H9 (cell line): Measurements from ENCODE around the gene RAI14. TPM values are rescaled to one million over a fixed set of nuclear protein-coding genes. Genes with fewer than 3 reads are reported as not detected.

Experiments
- DNase-seq: peaks from one replicate; pipeline ENCODE4 v3.0.0-alpha.2; 2017
- H2AFZ ChIP-seq: one replicate; pipeline ENCODE4 v1.6.1; 2013; ENCODE audit warnings: mild to moderate bottlenecking, low read length, control low read depth, moderate library complexity
- H2AK5ac ChIP-seq: 2 replicates; pipeline ENCODE4 v1.6.1; 2013; ENCODE audit warnings: low read length, control low read depth, mixed read lengths; ENCODE audit not compliant: insufficient read length
- H2BK120ac ChIP-seq: one replicate; pipeline ENCODE4 v1.6.1; 2013; ENCODE audit warnings: low read depth, mild to moderate bottlenecking, low read length, control low read depth, inconsistent platforms; ENCODE audit not compliant: poor library complexity, severe bottlenecking
- H2BK12ac ChIP-seq: 2 replicates; pipeline ENCODE4 v1.6.1; 2013; ENCODE audit warnings: low read length, control low read depth, mixed read lengths, low read depth; ENCODE audit not compliant: insufficient read length
- H2BK15ac ChIP-seq: 2 replicates; pipeline ENCODE4 v1.6.1; 2013; ENCODE audit warnings: low read depth, low read length, control low read depth
- H2BK20ac ChIP-seq: one replicate; pipeline ENCODE4 v1.6.1; 2013; ENCODE audit warnings: low read depth, mild to moderate bottlenecking, low read length, control low read depth, inconsistent platforms; ENCODE audit not compliant: poor library complexity, severe bottlenecking
- H2BK5ac ChIP-seq: 2 replicates; pipeline ENCODE4 v1.6.1; 2013; ENCODE audit warnings: low read length, control low read depth, mixed read lengths; ENCODE audit not compliant: insufficient read length
- H3K14ac ChIP-seq: 2 replicates; pipeline ENCODE4 v1.6.1; 2013; ENCODE audit warnings: low read length, control low read depth; ENCODE audit not compliant: insufficient read depth
- H3K18ac ChIP-seq: 2 replicates; pipeline ENCODE4 v1.6.1; 2013; ENCODE audit warnings: low read depth, mild to moderate bottlenecking, mixed read lengths, low read length, control low read depth; ENCODE audit not compliant: insufficient read length
- H3K23ac ChIP-seq: 2 replicates; pipeline ENCODE4 v1.6.1; 2013; ENCODE audit warnings: low read length, control low read depth, mixed read lengths, low read depth; ENCODE audit not compliant: insufficient read length
- H3K23me2 ChIP-seq: 2 replicates; pipeline ENCODE4 v1.6.1; 2013; ENCODE audit warnings: low read depth, mild to moderate bottlenecking, mixed read lengths, low read length, control low read depth; ENCODE audit not compliant: insufficient read length, poor library complexity, severe bottlenecking
- H3K27ac ChIP-seq: 2 replicates; pipeline ENCODE4 v1.5.1; 2013; ENCODE audit warnings: low read length, control low read depth, mixed read lengths, low read depth; ENCODE audit not compliant: insufficient read length
- H3K27me3 ChIP-seq: 2 replicates; pipeline ENCODE4 v1.6.1; 2013; ENCODE audit warnings: low read length, control low read depth, inconsistent platforms; ENCODE audit not compliant: insufficient read depth
- H3K4ac ChIP-seq: 2 replicates; pipeline ENCODE4 v1.6.1; 2013; ENCODE audit warnings: low read depth, mild to moderate bottlenecking, control low read depth, inconsistent platforms, low read length, moderate library complexity
- H3K4me1 ChIP-seq: 2 replicates; pipeline ENCODE4 v1.6.1; 2013; ENCODE audit warnings: low read length, control low read depth, inconsistent platforms; ENCODE audit not compliant: insufficient read depth
- H3K4me2 ChIP-seq: 2 replicates; pipeline ENCODE4 v1.6.1; 2013; ENCODE audit warnings: low read length, control low read depth, mixed read lengths; ENCODE audit not compliant: insufficient read length, insufficient read depth
- H3K56ac ChIP-seq: 2 replicates; pipeline ENCODE4 v1.6.1; 2013; ENCODE audit warnings: low read depth, mild to moderate bottlenecking, mixed read lengths, low read length, control low read depth; ENCODE audit not compliant: insufficient read length
- H3K79me1 ChIP-seq: 2 replicates; pipeline ENCODE4 v1.6.1; 2013; ENCODE audit warnings: low read depth, mild to moderate bottlenecking, moderate library complexity, low read length, control low read depth, inconsistent platforms; ENCODE audit not compliant: insufficient read depth, poor library complexity, severe bottlenecking
- H3K79me2 ChIP-seq: 2 replicates; pipeline ENCODE4 v1.6.1; 2013; ENCODE audit warnings: low read length, control low read depth, inconsistent platforms; ENCODE audit not compliant: insufficient read depth
- H3K9ac ChIP-seq: 2 replicates; pipeline ENCODE4 v1.6.1; 2013; ENCODE audit warnings: low read length, control low read depth, mixed read lengths; ENCODE audit not compliant: insufficient read length; ENCODE audit errors: extremely low read depth
- H3K9me3 ChIP-seq: one replicate; pipeline ENCODE4 v1.6.1; 2013; ENCODE audit warnings: low read depth, low read length, inconsistent platforms; ENCODE audit not compliant: control insufficient read depth
- H3T11ph ChIP-seq: one replicate; pipeline ENCODE4 v1.6.1; 2013; ENCODE audit warnings: mild to moderate bottlenecking, low read length, control low read depth, inconsistent platforms
- H4K20me1 ChIP-seq: one replicate; pipeline ENCODE4 v1.6.1; 2013; ENCODE audit not compliant: control insufficient read depth, insufficient read length, insufficient read depth
- H4K5ac ChIP-seq: 2 replicates; pipeline ENCODE4 v1.6.1; 2013; ENCODE audit warnings: low read depth, mild to moderate bottlenecking, mixed read lengths, low read length, control low read depth; ENCODE audit not compliant: insufficient read length
- H4K8ac ChIP-seq: replicated peaks from 2 replicates; pipeline ENCODE4 v1.6.1; 2013; ENCODE audit warnings: low read length, control low read depth, mixed read lengths, low read depth; ENCODE audit not compliant: insufficient read length
- H4K91ac ChIP-seq: 2 replicates; pipeline ENCODE4 v1.6.1; 2013; ENCODE audit warnings: low read depth, mild to moderate bottlenecking, moderate library complexity, mixed read lengths, low read length, control low read depth; ENCODE audit not compliant: insufficient read length
- H3K27ac Mint-ChIP-seq, 3 experiments: 2 replicates in 2 of 3; 3 replicates in 1 of 3; pipeline ENCODE4 v1.8.0; 2020 to 2021; ENCODE audit warnings: mixed read lengths in 3 of 3, mild to moderate bottlenecking in 1 of 3, moderate library complexity in 1 of 3
- H3K27me3 Mint-ChIP-seq: 2 replicates; pipeline ENCODE4 v1.8.0; 2021; ENCODE audit warnings: low read depth, mild to moderate bottlenecking, moderate library complexity, mixed read lengths
- H3K36me3 Mint-ChIP-seq, 3 experiments: 2 replicates in 2 of 3; 3 replicates in 1 of 3; pipeline ENCODE4 v1.8.0; 2020 to 2021; ENCODE audit warnings: low read depth in 3 of 3, mixed read lengths in 3 of 3; ENCODE audit not compliant: insufficient read depth in 1 of 3
- H3K4me1 Mint-ChIP-seq, 2 experiments: 2 replicates each; pipeline ENCODE4 v1.8.0; 2020; ENCODE audit warnings: mixed read lengths in 2 of 2
- H3K4me3 Mint-ChIP-seq, 2 experiments: 2 replicates in 1 of 2; 3 replicates in 1 of 2; pipeline ENCODE4 v1.8.0; 2020 to 2021; ENCODE audit warnings: mild to moderate bottlenecking in 2 of 2, mixed read lengths in 2 of 2, moderate library complexity in 1 of 2
- H3K9me3 Mint-ChIP-seq, 2 experiments: 2 replicates in 1 of 2; 3 replicates in 1 of 2; pipeline ENCODE4 v1.8.0; 2020; ENCODE audit warnings: mild to moderate bottlenecking in 2 of 2, mixed read lengths in 2 of 2, moderate library complexity in 1 of 2
- CTCF ChIP-seq: fragments of 200-600 bp; sonication (generic); conservative IDR thresholded peaks from 3 replicates; pipeline ENCODE4 v1.8.0; 2021; ENCODE audit warnings: antibody characterized with exemption, mild to moderate bottlenecking
- WGBS: extraction: QIAGEN DNeasy Blood & Tissue Kit; methylation state at CpG from one replicate; pipeline ENCODE4 v1.1.7; 2013; ENCODE audit warnings: missing lambda C conversion rate, low lambda C conversion rate, mixed read lengths; ENCODE audit not compliant: insufficient read length; ENCODE audit errors: extremely low coverage; 5-methylcytosine and 5-hydroxymethylcytosine counted together
- total RNA-seq: library from RNA; stranded (reverse); gene quantifications from 2 replicates; pipeline ENCODE4 v1.2.1, GENCODE V29; 2021

The RAI14 gene
- total RNA-seq, 1 experiment from 2014 or later: 127 TPM

DNA sequence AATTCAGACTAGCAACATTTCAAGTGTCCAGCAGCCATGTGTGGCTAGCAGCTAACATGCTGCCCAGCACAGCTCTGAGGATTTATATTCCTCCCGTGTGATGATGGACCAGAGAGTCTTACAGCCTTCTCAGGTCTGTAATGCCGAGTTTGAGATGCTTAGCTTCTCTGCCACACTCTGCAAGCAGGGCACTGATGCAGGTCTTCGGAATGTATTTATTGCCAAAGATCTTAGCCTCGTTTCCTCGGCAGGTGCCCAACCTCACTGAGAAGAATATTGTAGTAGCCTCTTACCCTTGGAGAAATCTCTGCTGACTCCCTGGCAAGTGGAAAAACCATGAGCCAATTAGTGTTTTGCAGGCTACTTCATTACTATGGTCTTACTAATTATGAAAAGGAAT lies 3.7 kb upstream of the RAI14 start:
- no peak overlapping the region for H3T11ph ChIP-seq
- H2BK5ac ChIP-seq: no peak overlapping the region
- H3K79me1 ChIP-seq: no peaks in the 10 kb centered on the region
- no CpG with 5 or more reads among the region's 5 CpGs for WGBS
- no peak overlapping the region for H4K91ac ChIP-seq
- H3K4me2 ChIP-seq: no peak overlapping the region
- peaks cover 6% of the 10 kb centered on the region; the same call in 1 of the 2 replicates for H3K4me1 ChIP-seq
- peaks cover 5% of the 10 kb centered on the region; the same call in 1 of the 2 replicates for H3K79me2 ChIP-seq
- no peaks in the 10 kb centered on the region for H4K20me1 ChIP-seq
- no peak overlapping the region for H2AK5ac ChIP-seq
- H3K9me3 Mint-ChIP-seq: peaks cover 3 to 6% of the 10 kb centered on the region in 2 experiments; a peak in 4 of 5 replicates
- H3K27ac Mint-ChIP-seq: no peak overlapping the region
- H3K9me3 ChIP-seq: no peaks in the 10 kb centered on the region
- H3K56ac ChIP-seq: no peak overlapping the region
- H2BK20ac ChIP-seq: no peak overlapping the region
- no peak overlapping the region for H3K4ac ChIP-seq
- H2BK12ac ChIP-seq: no peak overlapping the region
- H3K18ac ChIP-seq: no peak overlapping the region
- H3K23ac ChIP-seq: no peak overlapping the region
- no peak for DNase-seq
- no peak overlapping the region for H3K14ac ChIP-seq
- no peak overlapping the region for H2BK15ac ChIP-seq
- no peaks in the 10 kb centered on the region for H3K27me3 ChIP-seq
- H3K4me3 Mint-ChIP-seq: no peak overlapping the region
- H2AFZ ChIP-seq: no peak overlapping the region
- no peak overlapping the region for H4K5ac ChIP-seq
- peaks cover 11% of the 10 kb centered on the region for H3K23me2 ChIP-seq
- H3K27me3 Mint-ChIP-seq: no peaks in the 10 kb centered on the region
- H3K36me3 Mint-ChIP-seq: peaks cover 1 to 10% (median 2%) of the 10 kb centered on the region in 3 experiments; a peak in 4 of 7 replicates
- H3K4me1 Mint-ChIP-seq: peaks cover 23 to 25% of the 10 kb centered on the region in 2 experiments
- no peak overlapping the region for H3K9ac ChIP-seq
- H4K8ac ChIP-seq: no peak overlapping the region
- H3K27ac ChIP-seq: no peak overlapping the region
- H2BK120ac ChIP-seq: no peak overlapping the region
- no peak for TF ChIP-seq CTCF
